ENCODE data around the gene MIGA2.

DNA sequence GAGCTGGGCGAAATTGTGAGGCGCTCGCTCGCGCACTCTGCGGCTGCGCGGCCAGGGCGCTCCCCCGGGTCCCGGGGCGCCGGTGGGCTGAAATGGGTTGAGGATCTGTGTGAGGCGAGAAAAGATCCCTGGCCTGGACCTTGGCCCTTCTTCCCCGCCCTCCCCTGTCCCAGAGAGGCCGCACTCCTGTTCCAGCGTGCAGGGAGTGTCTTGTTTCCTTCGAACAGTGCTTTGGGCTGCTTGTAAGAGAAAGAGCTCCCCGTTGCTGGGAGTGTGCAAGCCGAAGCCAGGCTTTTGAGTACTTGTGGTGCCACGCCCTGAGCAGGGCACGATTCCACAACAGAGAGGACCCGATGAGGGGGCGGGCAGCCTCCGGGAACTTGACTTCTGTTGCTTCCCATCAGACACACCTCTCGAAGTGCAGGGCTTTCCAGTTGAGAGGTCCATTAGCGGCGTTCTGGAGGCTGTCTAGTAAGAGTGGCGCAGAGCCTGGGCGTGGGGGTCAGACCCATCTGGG, 45.0 kb downstream of the MIGA2 start:
- no peak for TF ChIP-seq CTCF (IDR thresholded peaks at IDR 0.05)
- no peak for TF ChIP-seq POLR2A (IDR thresholded peaks at IDR 0.05)
